ENCODE data around the gene CRYBA2.
A peak's percentile ranks its signal among the peaks of the same experiment; 100 is the strongest.

Gene CRYBA2, protein sequence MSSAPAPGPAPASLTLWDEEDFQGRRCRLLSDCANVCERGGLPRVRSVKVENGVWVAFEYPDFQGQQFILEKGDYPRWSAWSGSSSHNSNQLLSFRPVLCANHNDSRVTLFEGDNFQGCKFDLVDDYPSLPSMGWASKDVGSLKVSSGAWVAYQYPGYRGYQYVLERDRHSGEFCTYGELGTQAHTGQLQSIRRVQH

GRCh38 chr2:218993345-218994315 lies at the start of gene CRYBA2:
Gene CRYBA2, minus strand, starts transcription at chr2:218993422. Its CDS starts 246 bp downstream, at chr2:218993176.
- CTCF ChIA-PET, result interaction anchor here (0.5 to 4.7 kb wide), 11 partner anchors 12 to 163 kb away, joined by 3 to 28 read pairs (median 8); no protein-coding TSS in a partner anchor
- Mint-ChIP-seq H3K4me3 (no peak within 1 kb of the TSS), H3K4me1 (peaks cover 10% of the 10 kb centered on the region)

GRCh38 chr2:219042750-219043149 lies 49.5 kb upstream of the CRYBA2 start:
- Mint-ChIP-seq H3K36me3 (no peaks in the 10 kb centered on the region), H3K9me3 (no peaks in the 10 kb centered on the region), H3K4me3 (no peak overlapping the region), H3K27ac (no peak overlapping the region), H3K4me1 (peaks cover 9% of the 10 kb centered on the region), H3K27me3 (peaks cover 66% of the 10 kb centered on the region)
- CTCF ChIA-PET, result interaction anchor here (0.9 to 3.7 kb wide), 5 partner anchors 13 to 75 kb away, joined by 3 to 16 read pairs (median 5); no protein-coding TSS in a partner anchor
- no peak for DNase-seq

More at GRCh38 chr2:218993345-218994315, at the start of gene CRYBA2:
- DNase-seq, result no peak
- H3K27ac Mint-ChIP-seq, result no peak within 1 kb of the TSS
- peaks cover 100% of the 10 kb centered on the region for H3K27me3 Mint-ChIP-seq
- no peaks in the 10 kb centered on the region for H3K36me3 Mint-ChIP-seq
- no peaks in the 10 kb centered on the region for H3K9me3 Mint-ChIP-seq

- no peaks in the 10 kb centered on the region for H3K9me3 Mint-ChIP-seq
- H3K4me1 Mint-ChIP-seq, result peaks cover 9% of the 10 kb centered on the region
- no peak overlapping the region for H3K27ac Mint-ChIP-seq
- H3K36me3 Mint-ChIP-seq, result no peaks in the 10 kb centered on the region
- DNase-seq, result no peak
- CTCF ChIA-PET, result interaction anchor here (0.9 to 3.7 kb wide), 6 partner anchors 12 to 79 kb away, joined by 3 to 16 read pairs (median 4); no protein-coding TSS in a partner anchor
- H3K4me3 Mint-ChIP-seq, result no peak overlapping the region
- peaks cover 64% of the 10 kb centered on the region for H3K27me3 Mint-ChIP-seq
Measured at GRCh38 chr2:219042157-219042556, 48.9 kb upstream of the CRYBA2 start.

DNA sequence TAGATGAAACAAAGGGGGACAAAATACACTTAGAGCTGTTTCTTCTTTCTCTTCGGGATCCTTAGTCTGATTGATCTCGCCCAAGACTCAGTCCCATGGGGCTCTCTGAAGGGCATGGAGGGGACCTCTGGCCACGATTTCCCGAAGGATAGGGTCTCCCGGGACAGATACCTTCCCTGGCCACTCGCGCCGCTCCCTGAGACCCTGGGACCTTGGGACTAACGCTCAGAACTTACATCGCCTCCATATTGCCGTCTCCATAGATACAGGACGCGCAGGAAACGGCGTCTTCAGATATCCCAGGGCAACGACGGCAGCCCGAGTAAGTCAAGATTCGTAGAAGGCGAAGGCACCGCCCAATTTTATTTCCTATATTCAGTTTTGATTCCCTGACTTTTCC lies 48.0 kb upstream of the CRYBA2 start, which contains the start of gene CFAP65:
TSS of gene CFAP65 (minus strand) at position 265 of the 400 bp plus-strand sequence. CDS start 2,468 bp downstream, outside the sequence.
- CTCF ChIA-PET, result interaction anchor here (0.9 to 3.7 kb wide), 6 partner anchors 11 to 80 kb away, joined by 3 to 16 read pairs (median 4); no protein-coding TSS in a partner anchor
- Mint-ChIP-seq H3K4me3 (peak within 1 kb of the TSS; percentile 42), H3K9me3 (no peaks in the 10 kb centered on the region), H3K27me3 (peaks cover 59% of the 10 kb centered on the region), H3K27ac (no peak within 1 kb of the TSS), H3K4me1 (peaks cover 9% of the 10 kb centered on the region), H3K36me3 (no peaks in the 10 kb centered on the region)
- DNase-seq, result peak; percentile 59

- Mint-ChIP-seq H3K27ac (no peak overlapping the region), H3K36me3 (no peaks in the 10 kb centered on the region), H3K4me3 (no peak overlapping the region), H3K27me3 (peaks cover 67% of the 10 kb centered on the region), H3K4me1 (peaks cover 9% of the 10 kb centered on the region), H3K9me3 (no peaks in the 10 kb centered on the region)
- no peak for DNase-seq
- CTCF ChIA-PET, result interaction anchor here (0.9 kb wide), 1 partner anchor 314 kb away, joined by 4 read pairs; no protein-coding TSS in a partner anchor
Measured at GRCh38 chr2:219038600-219038999, 45.4 kb upstream of the CRYBA2 start.

DNA sequence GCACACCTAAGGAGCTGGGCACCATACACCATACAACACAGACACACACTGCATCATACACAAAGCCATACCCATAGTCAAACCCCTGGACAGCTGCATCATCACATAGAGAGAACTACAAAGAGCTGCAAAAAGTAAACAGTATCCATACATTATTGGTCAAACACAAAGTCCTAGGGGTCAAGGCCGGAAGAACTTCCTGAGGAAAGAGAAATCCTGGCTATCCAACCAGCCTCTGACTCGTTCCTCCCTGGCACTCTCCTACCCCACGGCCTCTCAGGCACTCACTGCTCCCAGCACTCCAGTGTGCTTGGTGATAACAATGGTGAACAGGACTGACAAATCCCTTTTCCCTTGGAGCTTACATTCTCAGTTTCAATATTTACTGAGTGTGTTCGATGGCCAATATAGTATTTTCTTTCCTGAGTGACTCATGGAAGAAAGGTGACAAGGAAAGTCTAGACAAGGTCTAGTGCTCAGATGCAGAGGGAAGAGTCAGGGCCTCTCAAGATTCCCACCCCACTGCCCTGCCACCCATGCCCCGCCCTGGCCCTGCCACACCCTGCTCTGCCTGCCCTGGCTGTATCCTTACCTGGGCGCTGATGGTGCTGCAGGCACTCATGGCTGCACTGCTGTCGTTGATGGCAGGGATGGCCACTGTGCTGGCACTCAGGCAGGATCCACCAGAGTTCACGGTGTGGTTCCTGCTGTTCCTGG lies 44.7 kb upstream of the CRYBA2 start:
- H3K4me3 Mint-ChIP-seq, result no peak overlapping the region
- no peaks in the 10 kb centered on the region for H3K9me3 Mint-ChIP-seq
- DNase-seq, result no peak
- peaks cover 66% of the 10 kb centered on the region for H3K27me3 Mint-ChIP-seq
- H3K27ac Mint-ChIP-seq, result no peak overlapping the region
- H3K4me1 Mint-ChIP-seq, result peaks cover 9% of the 10 kb centered on the region
- CTCF ChIA-PET, result interaction anchor here (1.0 kb wide), 1 partner anchor 82 kb away, joined by 3 read pairs; no protein-coding TSS in a partner anchor
- no peaks in the 10 kb centered on the region for H3K36me3 Mint-ChIP-seq

- Mint-ChIP-seq H3K27me3 (peaks cover 64% of the 10 kb centered on the region), H3K36me3 (no peaks in the 10 kb centered on the region), H3K9me3 (no peaks in the 10 kb centered on the region), H3K4me1 (peaks cover under 1% of the 10 kb centered on the region), H3K4me3 (no peak overlapping the region), H3K27ac (no peak overlapping the region)
- CTCF ChIA-PET, result no interaction called here
- DNase-seq, result no peak
Measured at GRCh38 chr2:219035942-219036341, 42.7 kb upstream of the CRYBA2 start.

DNA sequence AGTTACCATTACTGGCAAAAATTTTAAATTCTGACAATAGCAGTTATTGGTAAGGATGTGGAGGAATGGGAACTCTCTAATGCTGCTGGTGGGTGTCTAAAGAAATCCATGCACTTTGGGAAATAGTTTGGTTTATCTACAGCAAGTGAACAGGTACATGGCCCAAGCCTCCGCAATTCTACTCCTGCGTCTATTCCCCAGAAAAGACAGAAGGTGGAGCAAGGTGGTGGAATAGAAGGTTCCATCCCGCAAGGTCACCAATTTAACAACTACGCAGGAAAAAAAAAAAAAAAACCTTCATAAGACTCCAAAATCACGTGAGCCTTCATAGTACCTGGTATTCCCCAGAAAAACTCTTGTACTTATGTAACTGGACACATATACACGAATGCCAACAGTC lies 41.6 kb upstream of the CRYBA2 start:
- Mint-ChIP-seq H3K9me3 (no peaks in the 10 kb centered on the region), H3K36me3 (no peaks in the 10 kb centered on the region), H3K27ac (no peak overlapping the region), H3K4me1 (no peaks in the 10 kb centered on the region), H3K27me3 (peaks cover 68% of the 10 kb centered on the region), H3K4me3 (no peak overlapping the region)
- CTCF ChIA-PET, result no interaction called here
- DNase-seq, result no peak

DNA sequence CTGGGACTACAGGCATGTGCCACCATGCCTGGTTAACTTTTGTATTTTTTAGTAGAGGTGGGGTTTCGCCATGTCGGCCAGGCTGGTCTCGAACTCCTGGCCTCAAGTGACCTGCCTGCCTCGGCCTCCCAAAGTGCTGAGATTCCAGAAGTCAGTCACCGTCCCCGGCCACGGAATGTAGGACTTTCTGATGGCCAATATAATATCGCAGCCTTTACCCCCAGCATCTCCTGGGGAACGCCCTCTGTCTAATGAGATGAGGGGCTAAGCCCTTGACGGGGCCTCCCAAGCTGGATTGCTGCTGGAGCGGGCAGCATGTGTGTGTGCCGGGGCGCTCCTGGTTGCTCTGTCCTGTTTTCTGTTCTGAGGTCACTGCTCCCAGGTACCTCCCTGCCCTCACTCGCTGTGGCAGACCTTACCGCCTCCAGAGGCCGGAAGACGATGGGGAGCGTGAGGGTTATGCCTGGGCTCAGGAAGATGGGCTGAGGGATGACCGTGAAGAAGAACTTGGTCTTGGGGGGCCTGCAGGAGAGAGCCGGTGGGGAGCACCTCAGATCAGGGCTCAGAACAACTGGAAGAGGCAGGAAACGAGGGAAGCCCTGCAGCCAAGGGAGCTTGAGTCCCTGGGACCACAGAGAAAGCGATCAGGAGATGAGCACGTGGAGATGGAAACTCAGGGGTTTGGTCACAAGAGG lies 39.0 kb upstream of the CRYBA2 start:
- peaks cover 57% of the 10 kb centered on the region for H3K27me3 Mint-ChIP-seq
- no peak for DNase-seq
- no peaks in the 10 kb centered on the region for H3K9me3 Mint-ChIP-seq
- no peak overlapping the region for H3K27ac Mint-ChIP-seq
- CTCF ChIA-PET, result interaction anchor here (1.3 to 4.4 kb wide), 2 partner anchors 31 to 87 kb away, joined by 3 to 59 read pairs; no protein-coding TSS in a partner anchor
- H3K36me3 Mint-ChIP-seq, result no peaks in the 10 kb centered on the region
- H3K4me3 Mint-ChIP-seq, result no peak overlapping the region
- H3K4me1 Mint-ChIP-seq, result no peaks in the 10 kb centered on the region

DNA sequence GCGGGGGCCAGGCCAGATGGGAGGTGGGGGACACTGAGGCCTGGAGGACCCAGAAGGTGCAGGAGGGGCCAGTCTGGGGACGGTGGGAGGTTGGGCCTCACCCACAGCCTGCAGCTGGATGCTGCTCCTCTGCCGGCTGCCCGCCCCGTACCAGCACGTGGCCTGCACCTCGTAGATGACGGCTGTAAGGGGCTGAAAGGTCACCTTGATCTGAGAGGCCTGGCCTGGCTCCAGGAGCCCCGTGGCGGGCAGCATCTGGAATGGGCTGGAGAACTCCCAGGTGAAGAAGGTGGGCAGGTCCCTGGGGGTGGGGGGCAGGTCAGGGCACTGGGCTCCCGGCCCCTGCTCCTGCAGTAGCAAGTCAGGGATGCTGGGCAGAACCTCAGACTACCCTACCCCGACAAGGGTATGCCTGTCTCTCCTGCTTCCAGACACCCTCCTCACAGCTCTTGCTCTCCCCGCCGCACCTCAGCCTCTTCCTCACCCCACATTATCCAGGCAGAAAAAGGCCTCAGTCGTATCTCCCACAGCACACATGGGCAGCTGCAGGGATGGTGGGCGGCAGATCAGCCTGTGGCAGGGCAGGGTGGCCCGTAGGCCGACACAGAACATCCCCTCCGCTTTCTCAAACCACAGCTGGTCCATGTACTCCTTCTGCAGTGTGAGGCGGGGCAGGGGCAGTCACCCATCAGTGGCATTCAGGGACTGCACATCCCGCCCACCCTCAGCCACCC lies 38.0 kb upstream of the CRYBA2 start:
- no peak overlapping the region for H3K4me3 Mint-ChIP-seq
- CTCF ChIA-PET, result interaction anchor here (1.3 to 5.1 kb wide), 4 partner anchors 32 to 122 kb away, joined by 3 to 59 read pairs (median 32); no protein-coding TSS in a partner anchor
- H3K4me1 Mint-ChIP-seq, result no peaks in the 10 kb centered on the region
- H3K9me3 Mint-ChIP-seq, result no peaks in the 10 kb centered on the region
- DNase-seq, result no peak
- peaks cover 54% of the 10 kb centered on the region for H3K27me3 Mint-ChIP-seq
- no peak overlapping the region for H3K27ac Mint-ChIP-seq
- no peaks in the 10 kb centered on the region for H3K36me3 Mint-ChIP-seq

DNA sequence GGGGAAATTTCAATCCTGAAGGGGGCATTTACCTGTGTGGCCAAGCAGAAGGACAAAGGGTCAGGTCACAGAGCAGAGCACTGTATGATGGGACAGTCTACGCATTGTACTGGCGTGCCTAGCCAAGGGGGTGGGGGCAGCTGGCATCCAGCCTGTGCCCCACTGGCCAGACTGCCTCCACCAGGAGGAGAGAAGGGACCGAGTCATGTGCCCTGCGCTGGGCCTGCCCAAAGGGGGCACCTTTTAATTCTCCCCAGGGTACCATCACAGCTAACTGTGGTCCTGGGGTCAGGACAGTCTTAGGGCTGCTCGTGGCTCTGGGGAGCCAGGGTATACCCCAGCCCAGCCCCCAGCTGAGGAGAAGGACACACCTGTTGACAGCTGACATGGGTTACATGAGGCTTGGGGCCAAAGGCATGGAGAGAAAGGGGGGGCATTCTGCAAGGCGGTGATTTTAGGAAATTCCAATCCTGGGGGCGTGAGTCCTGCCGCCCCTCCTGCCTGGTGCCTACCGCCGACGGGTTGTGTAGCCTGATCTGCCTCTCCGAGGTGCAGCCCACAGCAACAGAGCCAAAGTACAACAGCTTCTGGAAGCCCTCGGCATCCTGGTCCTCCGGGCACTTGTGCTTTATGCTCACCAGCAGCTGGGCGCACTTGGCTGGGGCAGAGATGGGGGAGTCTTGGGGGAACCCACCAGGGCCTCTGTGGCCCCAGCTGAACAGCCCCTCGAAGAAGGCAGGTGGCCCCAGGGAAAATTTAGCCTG lies 37.1 kb upstream of the CRYBA2 start:
- DNase-seq, result no peak
- Mint-ChIP-seq H3K4me3 (no peak overlapping the region), H3K4me1 (no peaks in the 10 kb centered on the region), H3K27me3 (peaks cover 45% of the 10 kb centered on the region), H3K27ac (no peak overlapping the region), H3K9me3 (no peaks in the 10 kb centered on the region), H3K36me3 (no peaks in the 10 kb centered on the region)
- CTCF ChIA-PET, result interaction anchor here (0.6 to 5.1 kb wide), 40 partner anchors 10 to 322 kb away, joined by 3 to 59 read pairs (median 4); partner anchors contain the start of genes CFAP65 and ZFAND2B

DNA sequence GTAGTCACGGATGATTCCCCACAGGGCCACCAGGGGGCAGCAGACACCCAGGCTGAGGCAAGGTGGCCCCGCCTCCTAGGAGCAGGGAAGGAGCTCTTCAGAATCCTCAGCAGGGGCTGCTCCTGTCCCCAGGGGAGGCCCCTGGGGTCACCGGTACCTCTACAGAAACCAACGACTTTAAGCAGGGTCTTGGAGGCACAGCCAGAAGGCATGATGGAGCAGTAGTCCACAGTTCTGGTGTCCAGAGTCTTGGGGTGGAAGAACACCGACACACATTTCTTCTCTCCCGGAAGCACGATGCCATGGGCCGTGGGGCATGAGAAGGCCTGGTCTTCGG lies 36.6 kb upstream of the CRYBA2 start:
- no peak overlapping the region for H3K27ac Mint-ChIP-seq
- H3K9me3 Mint-ChIP-seq, result no peaks in the 10 kb centered on the region
- no peaks in the 10 kb centered on the region for H3K36me3 Mint-ChIP-seq
- H3K27me3 Mint-ChIP-seq, result peaks cover 40% of the 10 kb centered on the region
- CTCF ChIA-PET, result interaction anchor here (0.5 to 5.1 kb wide), 42 partner anchors 9 to 322 kb away, joined by 3 to 59 read pairs (median 4); partner anchors contain the start of genes CFAP65 and ZFAND2B
- H3K4me1 Mint-ChIP-seq, result no peaks in the 10 kb centered on the region
- peak; percentile 83 for DNase-seq
- H3K4me3 Mint-ChIP-seq, result no peak overlapping the region
